HL-60 (cell line): ENCODE results near the gene PCCA.

Source experiments
- CTCF ChIP-seq: IDR thresholded peaks from one replicate; pipeline ENCODE4 v1.5.1; 2011; ENCODE audit warnings: low read length, control low read depth, inconsistent platforms; ENCODE audit not compliant: insufficient read depth
- REST ChIP-seq: IDR thresholded peaks from 2 replicates; pipeline ENCODE4 v1.6.1; 2012; ENCODE audit warnings: low read depth; ENCODE audit not compliant: insufficient replicate concordance

DNA sequence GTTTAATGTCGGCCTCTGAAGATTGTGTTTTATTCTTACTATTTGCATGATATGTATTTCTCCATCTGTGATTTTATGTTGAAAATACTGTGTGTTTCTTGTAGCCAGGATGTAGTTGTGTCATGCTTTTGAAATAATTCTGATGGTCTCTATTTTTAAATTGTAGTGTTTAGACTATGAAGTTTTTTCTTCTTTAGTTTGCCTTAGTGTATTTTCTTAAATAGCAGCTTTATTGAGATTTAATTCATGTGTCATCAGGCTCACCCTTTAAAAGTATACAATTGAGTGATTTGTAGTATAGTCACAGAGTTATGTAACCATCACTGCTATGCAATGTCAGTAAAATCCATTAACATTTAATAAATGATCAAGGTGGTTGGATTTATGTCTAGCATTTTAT, 74.5 kb downstream of the PCCA start:
- TF ChIP-seq CTCF, result no peak
- TF ChIP-seq REST, result no peak
